Activated CD4-positive, alpha-beta T cell treated with anti-CD3 and anti-CD28 coated beads for 4 hours (primary cell): ENCODE results near the gene OR4X1.
"Not testable (repeated sequence)": the region's sequence is repeated elsewhere in the genome, so short reads cannot be mapped to it uniquely, and the experiment has no call there.

Experiments used
- DNase-seq, 2 donors: peaks; one replicate each; pipeline ENCODE4 v3.0.0-alpha.2; 2020

OR4X1 gene

GRCh38 chr11:48263423-48263911 lies at the start of gene OR4X1:
OR4X1 (plus strand) TSS chr11:48263861; CDS start chr11:48263861, 0 bp downstream.
- no peak for DNase-seq

- no peak for DNase-seq
Measured at GRCh38 chr11:48216510-48216909, 47.2 kb upstream of the OR4X1 start, which contains the start of gene OR4B1. OR4B1 (plus strand) TSS chr11:48216810; CDS start chr11:48216810, 0 bp downstream.

- no peak for DNase-seq
Measured at GRCh38 chr11:48228761-48229160, 34.9 kb upstream of the OR4X1 start.

- not testable (repeated sequence) for DNase-seq
Measured at GRCh38 chr11:48230057-48230456, 33.6 kb upstream of the OR4X1 start.

GRCh38 chr11:48237727-48238126 lies 25.9 kb upstream of the OR4X1 start:
- DNase-seq: no peak

- no peak for DNase-seq
Measured at GRCh38 chr11:48242501-48242900, 21.2 kb upstream of the OR4X1 start.

- DNase-seq: no peak
Measured at GRCh38 chr11:48244804-48245203, 18.9 kb upstream of the OR4X1 start, which contains the start of gene OR4X2. OR4X2 (plus strand) TSS chr11:48245104; CDS start chr11:48245104, 0 bp downstream.

- DNase-seq: no peak
Measured at GRCh38 chr11:48248902-48249301, 14.8 kb upstream of the OR4X1 start.

- DNase-seq: no peak
Measured at GRCh38 chr11:48261600-48261999, 2.1 kb upstream of the OR4X1 start.

GRCh38 chr11:48270621-48271020 lies 7.0 kb downstream of the OR4X1 start:
- no peak for DNase-seq

GRCh38 chr11:48272606-48273005 lies 8.9 kb downstream of the OR4X1 start:
- DNase-seq: no peak

- DNase-seq: no peak
Measured at GRCh38 chr11:48305923-48306322, 42.3 kb downstream of the OR4X1 start, which contains the start of gene OR4S1. OR4S1 (plus strand) TSS chr11:48306223; CDS start chr11:48306223, 0 bp downstream.

GRCh38 chr11:48307760-48308386 lies 44.2 kb downstream of the OR4X1 start:
- peak; percentile 47 to 56 for DNase-seq

- DNase-seq: not testable (repeated sequence)
Measured at GRCh38 chr11:48313590-48313989, 49.9 kb downstream of the OR4X1 start.
